Left ventricle myocardium inferior (tissue), 1 donor: ENCODE results near the gene ITGB1BP1. TPM values are rescaled to one million over a fixed set of nuclear protein-coding genes. Genes with fewer than 3 reads are reported as not detected.

Experiments used
- DNase-seq: peaks from one replicate; pipeline ENCODE4 v3.0.0-alpha.2; 2020
- H3K27ac ChIP-seq: fragments of 200-600 bp; replicated peaks from 2 replicates; pipeline ENCODE4 v1.8.0; 2021
- H3K27me3 ChIP-seq: fragments of 200-600 bp; 2 replicates; pipeline ENCODE4 v1.8.0; 2021; ENCODE audit warnings: low read depth
- H3K36me3 ChIP-seq: fragments of 200-600 bp; 2 replicates; pipeline ENCODE4 v1.8.0; 2021
- H3K4me1 ChIP-seq: fragments of 200-600 bp; 2 replicates; pipeline ENCODE4 v1.8.0; 2021
- H3K4me3 ChIP-seq: fragments of 200-600 bp; 2 replicates; pipeline ENCODE4 v1.8.0; 2021; ENCODE audit warnings: mild to moderate bottlenecking, moderate library complexity
- H3K9me3 ChIP-seq: fragments of 200-600 bp; replicated peaks from 2 replicates; pipeline ENCODE4 v1.8.0; 2021
- CTCF ChIP-seq: fragments of 200-600 bp; IDR thresholded peaks from 2 replicates; pipeline ENCODE4 v1.8.0; 2021; ENCODE audit warnings: antibody characterized with exemption, mild to moderate bottlenecking, borderline replicate concordance
- intact Hi-C: fragments of 100-400 bp; cut with micrococcal nuclease; formaldehyde crosslinking; loops from one replicate; pipeline ENCODE4 v1.11.0; 2022
- total RNA-seq: library from RNA; stranded (reverse); fragmentation: NEBNext Ultra II Directional; extraction: Animal tissue kit (Norgen Biotek cat#: 25700); gene quantifications from one replicate; pipeline ENCODE4 v1.2.1, GENCODE V29; 2021
- donor health status: DM: no; HTN: yes; CAD: no; lungs with severe emphysema.

The ITGB1BP1 gene
- total RNA-seq, 1 donor from 2014 or later: 75.6 TPM

- intact Hi-C loops: no loop called here
- no peak for TF ChIP-seq CTCF
These were observed 4.6 kb downstream of the ITGB1BP1 start for GRCh38 chr2:9418746-9419145.

GRCh38 chr2:9417725-9418124 is 5.6 kb downstream of the ITGB1BP1 start:
- no peaks in the 10 kb centered on the region for H3K9me3 ChIP-seq
- no peak for TF ChIP-seq CTCF
- peaks cover 39% of the 10 kb centered on the region for H3K4me1 ChIP-seq
- no peak overlapping the region for H3K4me3 ChIP-seq
- intact Hi-C loops: no loop called here
- DNase-seq: no peak
- no peaks in the 10 kb centered on the region for H3K27me3 ChIP-seq
- H3K36me3 ChIP-seq: peaks cover 31% of the 10 kb centered on the region
- no peak overlapping the region for H3K27ac ChIP-seq

More at GRCh38 chr2:9418746-9419145, 4.6 kb downstream of the ITGB1BP1 start:
- no peak for DNase-seq
- H3K9me3 ChIP-seq: no peaks in the 10 kb centered on the region
- H3K27ac ChIP-seq: no peak overlapping the region
- H3K36me3 ChIP-seq: peaks cover 27% of the 10 kb centered on the region
- peaks cover 48% of the 10 kb centered on the region for H3K4me1 ChIP-seq
- no peak overlapping the region for H3K4me3 ChIP-seq
- H3K27me3 ChIP-seq: no peaks in the 10 kb centered on the region

- intact Hi-C loops: no loop called here
- Histone ChIP-seq H3K27ac (no peak overlapping the region), H3K27me3 (no peaks in the 10 kb centered on the region), H3K4me3 (no peak overlapping the region), H3K4me1 (peaks cover 32% of the 10 kb centered on the region), H3K36me3 (peaks cover 34% of the 10 kb centered on the region), H3K9me3 (no peaks in the 10 kb centered on the region)
- DNase-seq: no peak
- no peak for TF ChIP-seq CTCF
These were observed 6.4 kb downstream of the ITGB1BP1 start for GRCh38 chr2:9416962-9417316.

- Histone ChIP-seq H3K4me3 (no peak overlapping the region), H3K4me1 (peaks cover 26% of the 10 kb centered on the region), H3K27ac (no peak overlapping the region), H3K27me3 (no peaks in the 10 kb centered on the region), H3K36me3 (peaks cover 39% of the 10 kb centered on the region), H3K9me3 (no peaks in the 10 kb centered on the region)
- no peak for TF ChIP-seq CTCF
- intact Hi-C loops: no loop called here
- DNase-seq: no peak
These were observed 6.9 kb downstream of the ITGB1BP1 start for GRCh38 chr2:9416267-9416961.

GRCh38 chr2:9415516-9416169 is 7.7 kb downstream of the ITGB1BP1 start:
- Histone ChIP-seq H3K27ac (no peak overlapping the region), H3K4me3 (no peak overlapping the region), H3K9me3 (no peaks in the 10 kb centered on the region), H3K27me3 (no peaks in the 10 kb centered on the region), H3K36me3 (peaks cover 47% of the 10 kb centered on the region), H3K4me1 (peaks cover 19% of the 10 kb centered on the region)
- TF ChIP-seq CTCF: no peak
- intact Hi-C loops: no loop called here
- no peak for DNase-seq
